GM19395 (cell line): ENCODE results near the gene PCSK5.

Experiments
- ATAC-seq: cut with Tn5 transposase; IDR thresholded peaks from one replicate; pipeline ENCODE4 v1.9.1; 2021; ENCODE audit warnings: mild to moderate bottlenecking, moderate library complexity; ENCODE audit not compliant: unreplicated experiment

PCSK5 gene

GRCh38 chr9:76115396-76115795, 224.9 kb downstream of the PCSK5 start:
- no peak for ATAC-seq

- ATAC-seq: no peak
Measured at GRCh38 chr9:76115982-76116646, 225.6 kb downstream of the PCSK5 start.

GRCh38 chr9:76116913-76117312, 226.4 kb downstream of the PCSK5 start:
- ATAC-seq: no peak

GRCh38 chr9:76127637-76128036, 237.2 kb downstream of the PCSK5 start:
- no peak for ATAC-seq

GRCh38 chr9:76135902-76136301, 245.4 kb downstream of the PCSK5 start:
- no peak for ATAC-seq

- no peak for ATAC-seq
Measured at GRCh38 chr9:76136986-76137385, 246.5 kb downstream of the PCSK5 start.

- no peak for ATAC-seq
Measured at GRCh38 chr9:76137931-76138330, 247.5 kb downstream of the PCSK5 start.

DNA sequence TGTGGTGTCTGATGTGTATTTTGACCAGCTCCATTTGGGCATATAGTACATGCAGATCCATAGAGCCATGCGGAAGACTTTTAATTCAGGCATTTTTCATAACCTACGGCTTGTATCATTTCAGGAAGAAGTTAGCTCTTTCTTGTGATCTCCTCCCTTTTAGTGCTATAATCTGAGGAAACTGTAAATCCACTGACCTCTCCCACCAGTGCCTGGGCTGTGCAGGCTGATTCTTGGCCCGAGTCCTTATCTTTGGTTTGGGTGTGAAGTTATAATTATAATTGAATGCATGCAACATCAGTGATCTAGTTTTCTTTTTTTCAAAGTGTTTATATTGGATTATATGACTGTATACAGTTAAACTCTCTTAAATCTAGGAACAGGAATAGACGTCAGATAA, 247.9 kb downstream of the PCSK5 start:
- no peak for ATAC-seq

- ATAC-seq: no peak
Measured at GRCh38 chr9:76143834-76144233, 253.4 kb downstream of the PCSK5 start.

- ATAC-seq: no peak
Measured at GRCh38 chr9:76150013-76150412, 259.5 kb downstream of the PCSK5 start.

- no peak for ATAC-seq
Measured at GRCh38 chr9:76151267-76151666, 260.8 kb downstream of the PCSK5 start.

- no peak for ATAC-seq
Measured at GRCh38 chr9:76153339-76153738, 262.9 kb downstream of the PCSK5 start.

GRCh38 chr9:76153902-76154629, 263.6 kb downstream of the PCSK5 start:
- ATAC-seq: no peak

- no peak for ATAC-seq
Measured at GRCh38 chr9:76155361-76155760, 264.9 kb downstream of the PCSK5 start.

- no peak for ATAC-seq
Measured at GRCh38 chr9:76158713-76159112, 268.2 kb downstream of the PCSK5 start.

DNA sequence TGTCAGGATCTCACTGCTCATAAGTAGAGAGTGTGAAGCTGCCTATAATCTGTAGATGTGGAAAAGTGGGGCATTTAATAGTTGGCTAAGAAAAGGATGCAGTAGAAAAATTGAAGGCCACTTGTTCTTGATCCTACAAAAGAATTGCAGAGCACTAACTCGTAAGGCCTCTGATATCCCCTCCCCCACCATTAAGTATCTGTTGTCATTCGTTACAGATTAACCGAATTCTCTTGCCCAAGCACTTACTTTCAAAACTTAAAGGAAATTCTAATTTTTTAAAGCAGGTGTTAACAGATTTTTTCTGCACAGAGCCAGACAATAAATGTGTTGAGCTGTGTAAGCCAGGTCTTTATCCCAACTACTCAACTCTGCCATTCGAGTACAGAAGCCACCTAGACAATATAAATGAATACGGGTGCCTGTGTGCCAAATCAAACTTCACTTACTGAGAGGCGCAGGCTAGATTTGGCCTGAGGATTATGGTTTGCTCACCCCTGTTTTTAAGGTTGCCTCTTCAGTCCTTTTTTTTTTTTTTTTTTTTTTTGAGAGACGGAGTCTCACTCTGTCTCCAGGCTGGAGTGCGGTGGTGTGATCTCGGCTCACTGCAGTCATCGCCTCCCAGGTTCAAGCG, 268.9 kb downstream of the PCSK5 start:
- no peak for ATAC-seq

DNA sequence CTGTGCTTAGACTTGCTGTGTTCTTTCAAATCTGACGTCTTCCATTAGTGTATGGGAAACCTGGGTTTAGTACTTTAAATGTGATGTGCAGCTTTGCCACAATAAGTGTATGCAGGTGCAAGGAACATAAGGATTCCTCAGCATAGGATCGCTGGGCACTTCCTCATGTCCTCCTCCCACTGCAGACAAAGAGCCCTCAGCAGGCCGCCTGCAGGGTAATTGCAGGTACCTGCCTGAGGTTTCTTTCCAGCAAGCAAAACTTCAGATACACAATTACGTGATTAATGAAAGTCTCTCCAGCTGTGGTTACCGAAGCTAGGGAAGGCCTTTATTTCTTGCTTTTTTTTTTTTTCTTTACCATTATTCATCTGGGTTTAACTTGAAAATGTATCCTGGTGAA, 270.6 kb downstream of the PCSK5 start:
- ATAC-seq: no peak

DNA sequence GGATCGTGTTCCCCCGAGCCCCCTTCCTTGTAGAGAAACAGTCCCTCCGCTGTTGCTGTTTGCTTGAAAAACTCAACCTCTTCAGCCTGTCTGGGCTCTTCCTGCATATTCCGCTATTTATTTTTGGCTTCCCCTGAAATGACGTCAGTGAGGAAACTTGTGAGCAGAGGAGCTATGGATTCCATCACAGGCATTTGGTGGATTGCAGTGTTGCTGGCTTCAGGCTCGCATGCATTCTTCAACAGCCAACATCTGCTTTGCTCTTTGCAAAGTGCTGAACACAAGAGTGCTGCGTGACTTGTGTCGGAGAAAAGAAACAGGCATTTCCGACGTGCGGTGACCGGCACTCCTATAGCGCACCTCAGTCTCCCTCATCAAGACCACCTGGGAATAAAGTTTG, 271.1 kb downstream of the PCSK5 start:
- ATAC-seq: no peak

DNA sequence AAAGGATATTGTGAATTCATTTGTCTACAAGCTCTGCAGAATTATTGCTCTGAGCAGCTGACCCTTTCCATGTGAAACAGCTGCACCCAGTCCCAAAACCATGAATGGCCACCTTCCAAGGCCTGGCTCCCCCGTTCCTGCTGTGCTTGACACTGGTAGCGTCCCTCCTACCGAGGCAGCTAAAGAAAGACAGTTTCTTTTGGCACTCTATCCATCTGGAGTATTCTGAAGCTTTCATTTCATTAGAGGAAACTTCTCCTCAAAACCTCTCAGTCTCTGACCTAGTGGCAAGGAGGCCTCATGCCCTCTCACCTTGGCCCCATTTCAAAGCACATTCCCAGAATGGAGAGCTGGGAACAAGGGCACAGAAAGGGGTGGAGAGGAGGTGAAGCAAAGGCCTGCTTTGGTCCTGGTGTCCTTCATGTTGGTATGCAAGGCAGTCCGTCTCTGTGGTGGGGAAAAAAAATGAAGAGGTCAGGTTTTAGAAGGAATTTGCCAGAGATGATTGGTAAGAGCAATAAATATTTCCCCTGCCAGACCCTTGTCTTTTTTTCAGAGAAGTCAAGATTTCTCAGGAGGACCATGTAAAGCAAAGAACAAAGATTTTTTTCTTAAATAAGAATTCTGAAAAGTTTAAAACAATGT, 271.7 kb downstream of the PCSK5 start:
- no peak for ATAC-seq

DNA sequence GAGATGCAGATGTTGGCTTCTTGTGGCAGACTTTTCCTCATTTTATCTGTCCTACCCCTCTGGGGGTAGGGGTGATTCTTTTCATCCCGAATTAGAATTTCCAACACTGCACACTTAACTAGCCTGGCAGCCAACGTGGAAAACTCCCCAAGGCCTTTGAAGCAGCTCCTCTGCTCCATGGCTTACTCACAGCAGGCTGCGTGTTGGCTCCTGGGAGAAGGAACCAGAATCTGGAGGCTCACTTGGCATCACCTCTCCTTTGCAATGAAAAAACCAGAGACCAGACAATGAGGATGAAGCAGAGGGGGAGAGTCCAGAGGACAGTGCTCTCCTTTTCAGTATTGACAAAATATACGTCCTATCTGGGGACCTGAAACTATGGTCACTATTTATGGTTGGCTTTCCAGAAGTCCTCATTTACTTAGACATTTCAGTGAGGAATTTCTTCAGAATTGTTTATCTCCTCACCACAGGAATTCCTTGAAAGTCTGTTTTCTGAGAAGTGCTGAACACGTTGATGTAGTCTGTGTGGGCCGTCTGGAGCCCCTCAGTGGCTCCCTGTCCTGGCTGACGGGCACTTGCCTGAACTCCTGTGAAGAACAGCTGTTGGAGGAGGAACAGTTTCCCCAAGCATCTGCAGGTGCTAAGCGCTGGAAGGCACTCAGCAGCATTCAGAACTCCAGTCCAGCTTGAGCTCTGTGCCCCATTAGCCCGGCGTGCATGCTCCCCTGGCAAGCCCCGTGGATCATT, 272.5 kb downstream of the PCSK5 start:
- ATAC-seq: no peak

GRCh38 chr9:76166526-76166925, 276.1 kb downstream of the PCSK5 start:
- no peak for ATAC-seq
